GM18909 (cell line): ENCODE data around the gene PHOSPHO1.
A peak's percentile ranks its signal among the peaks of the same experiment; 100 is the strongest.
"Not testable (repeated sequence)": the region's sequence is repeated elsewhere in the genome, so short reads cannot be mapped to it uniquely, and the experiment has no call there.

ENCODE experiments used
- ATAC-seq: cut with Tn5 transposase; IDR thresholded peaks from one replicate; pipeline ENCODE4 v1.9.1; 2021; ENCODE audit warnings: mild to moderate bottlenecking; ENCODE audit not compliant: unreplicated experiment, poor library complexity

The PHOSPHO1 gene

DNA sequence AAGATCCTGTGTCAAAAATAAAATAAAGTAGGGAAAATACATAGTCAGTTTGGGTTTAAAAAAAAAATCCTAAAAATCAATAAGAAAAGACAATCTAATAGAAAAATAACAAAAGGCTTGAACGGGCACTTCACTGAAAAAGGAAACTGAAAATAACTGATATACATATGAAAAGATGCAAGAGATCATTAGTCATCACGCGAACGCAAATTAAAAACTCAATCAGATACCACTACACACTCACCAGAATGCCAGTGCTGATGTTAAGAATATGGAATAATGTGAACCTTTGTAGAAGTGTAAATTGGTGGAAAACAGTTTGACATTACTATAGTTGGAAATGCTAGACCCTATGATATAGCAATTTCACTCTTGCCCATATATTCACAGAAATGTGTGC is 34.8 kb downstream of the PHOSPHO1 start:
- ATAC-seq = no peak

DNA sequence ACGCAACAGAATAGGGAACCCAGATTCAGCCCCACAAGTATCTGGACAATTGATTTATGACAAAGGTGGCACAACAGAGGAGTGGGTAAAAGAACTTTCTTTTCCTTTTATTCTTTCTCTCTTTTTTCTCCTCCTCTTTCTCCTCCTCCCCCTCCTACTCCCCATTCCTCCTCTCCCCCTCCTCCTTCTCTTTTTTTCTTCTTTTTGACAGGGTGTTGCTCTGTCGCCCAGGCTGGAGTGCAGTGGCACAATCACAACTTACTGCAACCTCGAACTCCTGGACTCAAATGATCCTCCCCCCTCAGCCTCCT is 36.3 kb downstream of the PHOSPHO1 start:
- ATAC-seq = no peak

- no peak for ATAC-seq
Measured at GRCh38 chr17:49193513-49194296, 36.9 kb downstream of the PHOSPHO1 start.

DNA sequence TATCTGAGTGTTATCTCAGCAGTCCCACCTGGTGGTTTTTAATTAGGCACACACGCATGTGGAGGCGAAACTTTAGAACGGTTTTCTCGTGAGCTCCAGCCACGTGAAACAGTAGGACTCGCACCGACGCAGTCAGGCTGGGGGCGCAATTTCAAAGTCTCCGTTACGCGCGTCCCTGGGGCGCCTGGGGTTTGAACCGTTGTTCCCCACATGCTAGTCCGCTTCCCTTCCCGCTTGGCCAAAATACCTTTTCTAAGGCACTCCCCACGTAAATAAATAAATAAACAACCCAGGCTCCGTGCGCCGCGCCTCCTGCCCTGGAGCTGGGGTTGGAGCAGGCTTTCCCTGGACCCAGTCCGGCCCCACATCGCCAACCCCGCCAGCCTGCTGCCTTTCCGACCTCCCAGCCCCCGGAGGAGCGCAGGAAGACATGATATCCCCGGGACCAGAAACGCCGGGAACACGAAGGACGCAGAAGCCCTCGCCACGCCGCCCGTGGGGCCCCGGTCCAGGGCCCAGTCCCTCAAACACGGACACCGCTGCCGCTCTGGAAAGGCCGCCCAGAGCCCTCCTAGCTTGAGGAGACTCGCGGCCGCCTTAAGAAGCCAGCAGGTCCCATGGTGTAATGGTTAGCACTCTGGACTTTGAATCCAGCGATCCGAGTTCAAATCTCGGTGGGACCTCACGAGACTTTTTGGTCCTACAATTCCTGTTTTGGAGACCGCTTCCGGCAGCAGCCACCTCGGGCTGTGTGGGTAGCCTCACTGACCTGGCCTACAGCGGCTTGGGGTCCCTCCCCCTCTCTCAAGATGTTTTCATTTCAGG is 38.5 kb downstream of the PHOSPHO1 start:
- peak; percentile 32 for ATAC-seq

DNA sequence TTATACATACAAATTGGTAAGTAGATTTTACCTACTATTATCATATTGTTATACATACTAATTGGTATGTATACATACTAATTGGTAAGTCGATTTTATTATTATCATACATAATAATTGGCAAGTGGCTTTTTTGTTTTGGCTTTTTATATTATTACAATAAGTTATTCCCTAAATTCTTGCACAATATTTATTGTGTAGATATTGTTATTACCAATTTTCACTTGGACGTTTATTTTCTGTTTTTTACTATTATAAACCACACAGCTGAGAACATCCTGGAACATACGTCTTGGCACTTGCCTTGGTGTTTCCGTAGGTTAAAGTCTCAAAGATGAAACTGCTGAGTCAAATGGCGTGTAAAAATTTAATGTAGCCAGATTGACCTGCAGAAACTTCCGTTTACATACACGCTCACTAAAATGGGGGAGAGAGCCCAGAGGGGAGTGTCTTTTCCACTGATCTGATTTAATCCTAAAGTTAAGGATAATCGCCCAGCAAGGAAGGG is 39.1 kb downstream of the PHOSPHO1 start:
- ATAC-seq = peak; percentile 4

DNA sequence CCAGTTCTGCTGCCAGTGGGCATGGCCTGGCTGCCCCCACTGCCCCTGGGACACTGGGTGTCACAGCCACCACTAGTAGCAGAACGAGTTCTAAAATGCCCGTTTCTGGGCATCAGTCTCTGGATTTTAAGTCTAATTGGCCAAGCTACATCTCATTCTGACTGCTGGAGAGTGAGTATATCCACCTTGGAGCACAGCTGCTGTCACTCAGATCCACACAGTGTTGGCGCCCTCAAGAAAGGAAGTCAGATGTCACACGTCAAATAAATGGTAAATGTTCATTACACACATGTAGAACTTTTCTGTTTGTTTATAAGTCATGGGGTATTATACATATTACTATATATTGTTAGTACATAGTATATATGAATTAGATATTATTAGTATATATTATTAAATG is 39.7 kb downstream of the PHOSPHO1 start:
- no peak for ATAC-seq

DNA sequence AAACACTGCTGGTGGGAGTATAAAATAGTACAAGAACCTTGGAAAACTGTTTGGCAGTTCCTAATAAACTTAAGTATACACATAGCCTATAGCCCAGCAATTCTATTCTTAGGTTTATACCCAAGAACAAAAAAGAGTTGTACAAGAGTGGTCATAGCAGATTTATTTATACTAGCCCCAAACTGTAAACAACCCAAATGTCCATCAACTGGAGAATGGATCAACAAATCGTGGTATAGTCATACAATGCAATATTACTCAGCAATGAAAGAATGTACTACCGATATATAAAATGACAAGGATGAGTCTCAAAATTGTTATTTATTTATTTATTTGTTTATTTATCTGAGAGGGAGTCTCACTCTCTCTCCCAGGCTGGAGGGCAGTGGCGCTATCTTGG is 43.3 kb downstream of the PHOSPHO1 start:
- ATAC-seq = no peak

- not testable (repeated sequence) for ATAC-seq
Measured at GRCh38 chr17:49185381-49185780, 45.2 kb downstream of the PHOSPHO1 start.

- ATAC-seq = not testable (repeated sequence)
Measured at GRCh38 chr17:49184522-49184921, 46.1 kb downstream of the PHOSPHO1 start.

GRCh38 chr17:49183801-49184200 is 46.8 kb downstream of the PHOSPHO1 start:
- no peak for ATAC-seq

GRCh38 chr17:49183341-49183740 is 47.2 kb downstream of the PHOSPHO1 start:
- no peak for ATAC-seq

- no peak for ATAC-seq
Measured at GRCh38 chr17:49180998-49181635, 49.5 kb downstream of the PHOSPHO1 start.

- ATAC-seq = no peak
Measured at GRCh38 chr17:49180303-49180702, 50.3 kb downstream of the PHOSPHO1 start.

DNA sequence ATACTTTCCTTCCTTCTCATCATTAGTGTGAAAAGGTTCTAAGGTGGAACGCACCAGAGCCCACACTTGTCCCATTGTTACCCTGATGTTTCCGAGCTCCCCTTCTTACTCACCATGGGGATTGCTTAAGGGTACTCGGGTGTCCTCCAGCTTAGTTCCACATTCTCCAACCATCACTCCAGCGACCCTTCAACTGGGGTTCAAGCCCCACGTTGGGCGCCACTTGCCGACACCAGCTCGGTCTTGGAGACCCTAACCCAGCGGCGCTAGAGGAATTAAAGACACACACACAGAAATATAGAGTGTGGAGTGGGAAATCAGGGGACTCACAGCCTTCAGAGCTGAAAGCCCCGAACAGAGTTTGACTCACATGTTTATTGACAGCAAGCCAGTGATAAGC is 54.6 kb downstream of the PHOSPHO1 start:
- not testable (repeated sequence) for ATAC-seq
